Measurements from ENCODE around the gene PSG1. TPM values are rescaled to one million over a fixed set of nuclear protein-coding genes. Genes with fewer than 3 reads are reported as not detected.
"Not testable (repeated sequence)": the region's sequence is repeated elsewhere in the genome, so short reads cannot be mapped to it uniquely, and the experiment has no call there.

Gene PSG1
- total RNA-seq, 2 experiments from 2014 or later: not detected

GRCh38 chr19:42923106-42923505, 43.6 kb upstream of the PSG1 start:
- peak; percentile 43 for DNase-seq (ENCODE audit: low spot score)
- H4K20me1 ChIP-seq (ENCODE audit: insufficient read depth, low read length); H3K27ac ChIP-seq (ENCODE audit: low read depth, low read length, poor library complexity, severe bottlenecking); H2AFZ ChIP-seq (ENCODE audit: low read length); H3K9me2 ChIP-seq (ENCODE audit: insufficient read depth, low read length); BruUV-seq (replicated peaks); H3K4me3 ChIP-seq (ENCODE audit: low read depth, low read length, poor library complexity, severe bottlenecking); H3K4me2 ChIP-seq (ENCODE audit: low read length); H3K9me3 ChIP-seq (ENCODE audit: low read length); POLR2A ChIA-PET; H3K4me1 ChIP-seq (ENCODE audit: insufficient read depth, low read length, poor library complexity, severe bottlenecking); H3K36me3 ChIP-seq (ENCODE audit: insufficient read depth, low read length); CTCF ChIA-PET (ENCODE audit: unreplicated experiment); H3K79me2 ChIP-seq (ENCODE audit: insufficient read depth, low read depth, low read length); intact Hi-C loops (cut with micrococcal nuclease; ENCODE audit: unreplicated experiment): not testable (repeated sequence)
- peak; percentile 77 for TF ChIP-seq CTCF (conservative IDR thresholded peaks at IDR 0.05; ENCODE audit: low read length)

GRCh38 chr19:42920971-42921370, 41.5 kb upstream of the PSG1 start:
- H3K9me3 ChIP-seq (ENCODE audit: low read length); DNase-seq (ENCODE audit: low spot score); intact Hi-C loops (cut with micrococcal nuclease; ENCODE audit: unreplicated experiment); H4K20me1 ChIP-seq (ENCODE audit: insufficient read depth, low read length); H2AFZ ChIP-seq (ENCODE audit: low read length); BruUV-seq (replicated peaks); H3K4me2 ChIP-seq (ENCODE audit: low read length); H3K4me3 ChIP-seq (ENCODE audit: low read depth, low read length, poor library complexity, severe bottlenecking); H3K4me1 ChIP-seq (ENCODE audit: insufficient read depth, low read length, poor library complexity, severe bottlenecking); CTCF ChIA-PET (ENCODE audit: unreplicated experiment); H3K27ac ChIP-seq (ENCODE audit: low read depth, low read length, poor library complexity, severe bottlenecking); H3K36me3 ChIP-seq (ENCODE audit: insufficient read depth, low read length); H3K79me2 ChIP-seq (ENCODE audit: insufficient read depth, low read depth, low read length); H3K9me2 ChIP-seq (ENCODE audit: insufficient read depth, low read length); POLR2A ChIA-PET: not testable (repeated sequence)

- ChIA-PET CTCF (ENCODE audit: unreplicated experiment) (no interaction called here), POLR2A (no interaction called here)
- Histone ChIP-seq H2AFZ (ENCODE audit: low read length) (no peak overlapping the region), H4K20me1 (ENCODE audit: insufficient read depth, low read length) (no peaks in the 10 kb centered on the region), H3K4me3 (ENCODE audit: low read depth, low read length, poor library complexity, severe bottlenecking) (no peak overlapping the region), H3K79me2 (ENCODE audit: insufficient read depth, low read depth, low read length) (no peaks in the 10 kb centered on the region), H3K9me3 (ENCODE audit: low read length) (no peaks in the 10 kb centered on the region), H3K4me1 (ENCODE audit: insufficient read depth, low read length, poor library complexity, severe bottlenecking) (no peaks in the 10 kb centered on the region), H3K36me3 (ENCODE audit: insufficient read depth, low read length) (no peaks in the 10 kb centered on the region), H3K9me2 (ENCODE audit: insufficient read depth, low read length) (no peaks in the 10 kb centered on the region), H3K27ac (ENCODE audit: low read depth, low read length, poor library complexity, severe bottlenecking) (no peak overlapping the region), H3K4me2 (ENCODE audit: low read length) (no peak overlapping the region)
- TF ChIP-seq EZH2phosphoT487 (IDR thresholded peaks at IDR 0.05; ENCODE audit: borderline replicate concordance, low read depth, low read length): no peak
- TF ChIP-seq CTCF (conservative IDR thresholded peaks at IDR 0.05; ENCODE audit: low read length): 0 out of 2 replicates have a peak, but pooled peaks have one; percentile 62
- intact Hi-C loops (cut with micrococcal nuclease; ENCODE audit: unreplicated experiment): no loop called here
- DNase-seq (ENCODE audit: low spot score): no peak
- BruUV-seq (replicated peaks): no TSS peak
Observed at GRCh38 chr19:42919757-42920079, 40.2 kb upstream of the PSG1 start.
